ENCODE measurements around the gene PHOX2A.
A peak's percentile ranks its signal among the peaks of the same experiment; 100 is the strongest.

Gene PHOX2A

GRCh38 chr11:72235351-72236057, 8.5 kb downstream of the PHOX2A start:
- no peak for DNase-seq (ENCODE audit: extremely low read depth in 1 of 2, low read depth in 1 of 2)

GRCh38 chr11:72234920-72235319, 9.1 kb downstream of the PHOX2A start:
- DNase-seq (ENCODE audit: extremely low read depth in 1 of 2, low read depth in 1 of 2) = no peak

- DNase-seq (ENCODE audit: extremely low read depth in 1 of 2, low read depth in 1 of 2) = no peak
Measured at GRCh38 chr11:72234514-72234830, 9.5 kb downstream of the PHOX2A start.

- no peak for DNase-seq (ENCODE audit: extremely low read depth in 1 of 2, low read depth in 1 of 2)
Measured at GRCh38 chr11:72233773-72234513, 10.0 kb downstream of the PHOX2A start.

- no peak for DNase-seq (ENCODE audit: extremely low read depth in 1 of 2, low read depth in 1 of 2)
Measured at GRCh38 chr11:72233056-72233772, 10.8 kb downstream of the PHOX2A start.

- DNase-seq (ENCODE audit: extremely low read depth in 1 of 2, low read depth in 1 of 2) = no peak
Measured at GRCh38 chr11:72232260-72233055, 11.5 kb downstream of the PHOX2A start.

GRCh38 chr11:72231396-72232259, 12.3 kb downstream of the PHOX2A start:
- DNase-seq (ENCODE audit: extremely low read depth in 1 of 2, low read depth in 1 of 2) = no peak

- no peak for DNase-seq (ENCODE audit: extremely low read depth in 1 of 2, low read depth in 1 of 2)
Measured at GRCh38 chr11:72230764-72231365, 13.1 kb downstream of the PHOX2A start.

- no peak for DNase-seq (ENCODE audit: extremely low read depth in 1 of 2, low read depth in 1 of 2)
Measured at GRCh38 chr11:72229925-72230763, 13.8 kb downstream of the PHOX2A start.

GRCh38 chr11:72229336-72229924, 14.5 kb downstream of the PHOX2A start:
- DNase-seq (ENCODE audit: extremely low read depth in 1 of 2, low read depth in 1 of 2) = no peak

GRCh38 chr11:72228844-72229231, 15.1 kb downstream of the PHOX2A start:
- DNase-seq (ENCODE audit: extremely low read depth in 1 of 2, low read depth in 1 of 2) = no peak

GRCh38 chr11:72228229-72228843, 15.6 kb downstream of the PHOX2A start:
- no peak for DNase-seq (ENCODE audit: extremely low read depth in 1 of 2, low read depth in 1 of 2)

GRCh38 chr11:72227316-72228228, 16.4 kb downstream of the PHOX2A start:
- no peak for DNase-seq (ENCODE audit: extremely low read depth in 1 of 2, low read depth in 1 of 2)

GRCh38 chr11:72226701-72227100, 17.3 kb downstream of the PHOX2A start:
- DNase-seq (ENCODE audit: extremely low read depth in 1 of 2, low read depth in 1 of 2) = no peak

- DNase-seq (ENCODE audit: extremely low read depth in 1 of 2, low read depth in 1 of 2) = peak in 1 of 2 donors; percentile 22
Measured at GRCh38 chr11:72225411-72225951, 18.5 kb downstream of the PHOX2A start.

GRCh38 chr11:72224564-72225410, 19.2 kb downstream of the PHOX2A start, which contains the start of gene INPPL1:
Gene INPPL1 (plus strand): TSS chr11:72224767. CDS start chr11:72224985, 218 bp downstream.
- peak in 1 of 2 donors; percentile 19 for DNase-seq (ENCODE audit: extremely low read depth in 1 of 2, low read depth in 1 of 2)

All from stimulated activated CD8-positive, alpha-beta memory T cell treated with anti-CD3 and anti-CD28 coated beads, Interleukin-7, amount 100 ng/mL, for 48 hours (primary cell).